ENCODE measurements around the gene MS4A15.

The MS4A15 gene

DNA sequence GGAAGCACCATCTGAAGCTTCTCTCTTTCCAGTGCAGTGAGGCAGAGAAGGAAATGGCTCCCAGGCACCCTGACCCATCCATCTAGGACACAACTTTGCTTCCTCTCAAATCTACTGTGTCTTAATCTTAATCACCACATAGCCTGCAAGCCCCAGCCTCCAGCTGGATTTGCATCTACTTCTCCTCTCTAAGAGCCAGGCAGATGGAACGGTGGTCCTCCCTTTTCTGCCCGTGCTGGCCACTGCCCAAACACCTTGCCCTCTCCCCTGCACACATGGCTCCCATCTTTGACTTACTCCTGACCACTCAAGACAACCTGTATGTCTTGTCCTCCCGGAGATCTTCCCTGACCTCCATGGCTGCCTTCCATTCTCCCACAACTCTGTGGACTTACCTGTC is 35.9 kb downstream of the MS4A15 start:
- H3K9me3 ChIP-seq (ENCODE audit: control insufficient read depth in 1 of 2, low read length in 2 of 2) = no peaks in the 10 kb centered on the region
- no peak overlapping the region for H3K4me3 ChIP-seq (ENCODE audit: low read depth in 1 of 2, low read length in 2 of 2)
- H3K27me3 ChIP-seq (ENCODE audit: control insufficient read depth in 1 of 2, insufficient read depth in 2 of 2, low read length in 2 of 2) = no peaks in the 10 kb centered on the region
- H3K27ac ChIP-seq (ENCODE audit: low read depth, low read length) = no peak overlapping the region
- peaks cover 5 to 9% of the 10 kb centered on the region in 2 donors for H3K4me1 ChIP-seq (ENCODE audit: control insufficient read depth in 1 of 2, insufficient read depth in 2 of 2, low read length in 2 of 2)
- peaks cover 0 to 6% of the 10 kb centered on the region in 2 donors for H3K36me3 ChIP-seq (ENCODE audit: control insufficient read depth in 1 of 2, insufficient read depth in 2 of 2, low read length in 2 of 2)
- H3K9ac ChIP-seq (ENCODE audit: low read depth in 1 of 2, low read length in 2 of 2) = no peak overlapping the region

DNA sequence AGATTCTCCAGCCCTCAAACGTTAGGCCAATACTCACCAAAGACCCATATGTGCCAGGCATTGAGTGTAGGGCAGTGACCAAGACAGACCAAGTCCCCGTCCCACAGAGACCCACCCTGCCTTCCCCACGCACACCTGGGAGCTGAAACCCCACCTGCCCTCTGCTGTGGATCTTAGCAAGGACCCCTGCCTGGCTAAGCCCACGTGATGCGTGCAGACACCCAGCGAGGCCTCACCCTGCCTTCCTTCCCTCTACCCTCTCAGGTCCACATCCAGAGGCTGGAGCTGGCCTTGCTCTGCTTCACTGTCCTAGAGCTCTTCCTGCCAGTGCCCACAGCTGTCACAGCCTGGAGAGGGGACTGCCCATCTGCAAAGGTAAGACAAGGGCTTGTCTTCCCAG is 38.6 kb downstream of the MS4A15 start:
- Histone ChIP-seq H3K9ac (ENCODE audit: low read depth in 1 of 2, low read length in 2 of 2) (no peak overlapping the region), H3K4me1 (ENCODE audit: control insufficient read depth in 1 of 2, insufficient read depth in 2 of 2, low read length in 2 of 2) (no peaks in the 10 kb centered on the region), H3K27ac (ENCODE audit: low read depth, low read length) (no peak overlapping the region), H3K36me3 (ENCODE audit: control insufficient read depth in 1 of 2, insufficient read depth in 2 of 2, low read length in 2 of 2) (peaks cover 0 to 6% of the 10 kb centered on the region in 2 donors), H3K4me3 (ENCODE audit: low read depth in 1 of 2, low read length in 2 of 2) (no peak overlapping the region), H3K27me3 (ENCODE audit: control insufficient read depth in 1 of 2, insufficient read depth in 2 of 2, low read length in 2 of 2) (peaks cover 0 to 5% of the 10 kb centered on the region in 2 donors), H3K9me3 (ENCODE audit: control insufficient read depth in 1 of 2, low read length in 2 of 2) (no peaks in the 10 kb centered on the region)

DNA sequence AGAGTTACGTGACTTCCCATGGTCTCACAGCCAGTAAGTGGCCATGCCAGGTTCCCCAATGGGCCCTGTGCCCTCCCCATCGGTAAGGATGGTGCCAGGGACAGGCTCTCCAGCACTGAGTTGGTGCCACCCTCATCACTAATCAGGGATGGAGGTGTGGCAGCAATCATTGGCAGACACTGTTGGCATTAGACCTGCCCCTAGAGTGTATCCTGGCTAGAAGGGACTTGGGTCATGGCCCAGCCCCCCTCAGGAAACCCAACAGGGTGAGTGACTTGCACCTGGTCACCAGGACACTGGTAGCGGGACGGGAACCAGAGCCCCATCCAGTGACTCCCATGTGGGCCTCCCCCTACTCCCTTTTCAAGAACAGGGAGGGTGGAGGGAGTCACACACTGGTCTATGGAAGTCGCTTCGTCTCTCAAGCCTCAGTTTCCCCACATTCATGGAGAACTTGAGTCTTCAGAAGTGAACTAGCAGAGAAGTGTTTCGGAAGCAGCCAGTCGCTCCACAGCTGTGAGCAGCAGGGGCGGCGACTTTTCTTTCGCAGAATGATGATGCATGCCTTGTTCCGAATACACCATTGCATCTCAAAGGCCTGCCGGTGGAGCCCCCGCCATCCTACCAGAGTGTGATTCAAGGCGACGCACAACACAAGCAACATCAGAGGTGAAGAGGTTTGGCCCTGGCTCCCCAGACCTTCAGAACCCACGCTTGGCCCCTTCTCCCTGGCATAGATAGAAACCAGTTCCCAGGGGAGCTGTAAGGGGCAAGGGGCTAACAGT is 41.4 kb downstream of the MS4A15 start:
- Histone ChIP-seq H3K4me1 (ENCODE audit: control insufficient read depth in 1 of 2, insufficient read depth in 2 of 2, low read length in 2 of 2) (no peaks in the 10 kb centered on the region), H3K9me3 (ENCODE audit: control insufficient read depth in 1 of 2, low read length in 2 of 2) (no peaks in the 10 kb centered on the region), H3K9ac (ENCODE audit: low read depth in 1 of 2, low read length in 2 of 2) (no peak overlapping the region), H3K27me3 (ENCODE audit: control insufficient read depth in 1 of 2, insufficient read depth in 2 of 2, low read length in 2 of 2) (peaks cover 0 to 5% of the 10 kb centered on the region in 2 donors), H3K27ac (ENCODE audit: low read depth, low read length) (no peak overlapping the region), H3K4me3 (ENCODE audit: low read depth in 1 of 2, low read length in 2 of 2) (no peak overlapping the region), H3K36me3 (ENCODE audit: control insufficient read depth in 1 of 2, insufficient read depth in 2 of 2, low read length in 2 of 2) (peaks cover 0 to 6% of the 10 kb centered on the region in 2 donors)

DNA sequence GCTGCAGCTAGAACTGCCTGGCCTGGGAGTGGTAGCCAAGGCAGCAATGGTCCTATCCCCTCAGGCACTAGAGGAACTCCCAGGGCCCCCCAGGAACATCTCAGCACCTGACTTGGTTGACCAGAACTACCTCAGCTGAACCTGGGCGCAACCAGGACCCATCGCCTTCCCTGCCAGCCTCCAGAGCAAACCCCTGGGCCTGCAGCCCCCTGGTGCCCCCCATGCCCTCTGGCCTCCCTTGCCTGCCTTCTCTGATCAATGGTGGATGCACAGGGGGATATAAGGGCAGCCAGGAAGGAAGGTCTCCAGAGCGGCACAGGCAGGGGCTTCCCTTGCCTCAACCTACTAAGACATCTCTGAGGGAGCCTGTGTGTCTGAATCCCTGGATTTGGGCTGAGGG is 42.0 kb downstream of the MS4A15 start:
- H3K27me3 ChIP-seq (ENCODE audit: control insufficient read depth in 1 of 2, insufficient read depth in 2 of 2, low read length in 2 of 2) = peaks cover 0 to 5% of the 10 kb centered on the region in 2 donors

DNA sequence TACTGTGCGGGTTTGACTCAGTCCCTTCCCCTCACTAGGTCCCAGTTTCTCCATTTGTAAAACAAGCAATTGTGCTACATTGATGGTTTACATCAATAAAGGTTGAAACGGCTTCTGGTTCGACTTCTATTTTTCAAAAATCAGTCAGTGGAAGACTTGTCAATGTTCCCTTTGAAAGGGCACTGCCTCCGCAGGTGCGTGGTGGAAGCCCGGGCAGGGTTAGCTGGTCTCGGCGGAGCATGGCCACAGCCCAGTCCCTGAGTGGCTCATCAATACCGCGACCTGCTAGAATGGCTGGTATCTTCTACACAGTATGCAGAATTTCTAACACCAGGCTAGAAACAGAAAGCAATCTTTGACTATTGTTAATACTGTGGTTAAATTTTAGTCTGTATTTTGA is 44.5 kb downstream of the MS4A15 start:
- peaks cover 0 to 5% of the 10 kb centered on the region in 2 donors for H3K27me3 ChIP-seq (ENCODE audit: control insufficient read depth in 1 of 2, insufficient read depth in 2 of 2, low read length in 2 of 2)
- no peaks in the 10 kb centered on the region for H3K36me3 ChIP-seq (ENCODE audit: control insufficient read depth in 1 of 2, insufficient read depth in 2 of 2, low read length in 2 of 2)
- H3K27ac ChIP-seq (ENCODE audit: low read depth, low read length) = no peak overlapping the region
- no peak overlapping the region for H3K4me3 ChIP-seq (ENCODE audit: low read depth in 1 of 2, low read length in 2 of 2)
- no peaks in the 10 kb centered on the region for H3K4me1 ChIP-seq (ENCODE audit: control insufficient read depth in 1 of 2, insufficient read depth in 2 of 2, low read length in 2 of 2)
- H3K9me3 ChIP-seq (ENCODE audit: control insufficient read depth in 1 of 2, low read length in 2 of 2) = no peaks in the 10 kb centered on the region
- no peak overlapping the region for H3K9ac ChIP-seq (ENCODE audit: low read depth in 1 of 2, low read length in 2 of 2)

More for the DNA sequence above, 42.0 kb downstream of the MS4A15 start:
- Histone ChIP-seq H3K4me1 (ENCODE audit: control insufficient read depth in 1 of 2, insufficient read depth in 2 of 2, low read length in 2 of 2) (no peaks in the 10 kb centered on the region), H3K9me3 (ENCODE audit: control insufficient read depth in 1 of 2, low read length in 2 of 2) (no peaks in the 10 kb centered on the region), H3K36me3 (ENCODE audit: control insufficient read depth in 1 of 2, insufficient read depth in 2 of 2, low read length in 2 of 2) (peaks cover 0 to 6% of the 10 kb centered on the region in 2 donors), H3K27ac (ENCODE audit: low read depth, low read length) (no peak overlapping the region), H3K4me3 (ENCODE audit: low read depth in 1 of 2, low read length in 2 of 2) (no peak overlapping the region), H3K9ac (ENCODE audit: low read depth in 1 of 2, low read length in 2 of 2) (no peak overlapping the region)

DNA sequence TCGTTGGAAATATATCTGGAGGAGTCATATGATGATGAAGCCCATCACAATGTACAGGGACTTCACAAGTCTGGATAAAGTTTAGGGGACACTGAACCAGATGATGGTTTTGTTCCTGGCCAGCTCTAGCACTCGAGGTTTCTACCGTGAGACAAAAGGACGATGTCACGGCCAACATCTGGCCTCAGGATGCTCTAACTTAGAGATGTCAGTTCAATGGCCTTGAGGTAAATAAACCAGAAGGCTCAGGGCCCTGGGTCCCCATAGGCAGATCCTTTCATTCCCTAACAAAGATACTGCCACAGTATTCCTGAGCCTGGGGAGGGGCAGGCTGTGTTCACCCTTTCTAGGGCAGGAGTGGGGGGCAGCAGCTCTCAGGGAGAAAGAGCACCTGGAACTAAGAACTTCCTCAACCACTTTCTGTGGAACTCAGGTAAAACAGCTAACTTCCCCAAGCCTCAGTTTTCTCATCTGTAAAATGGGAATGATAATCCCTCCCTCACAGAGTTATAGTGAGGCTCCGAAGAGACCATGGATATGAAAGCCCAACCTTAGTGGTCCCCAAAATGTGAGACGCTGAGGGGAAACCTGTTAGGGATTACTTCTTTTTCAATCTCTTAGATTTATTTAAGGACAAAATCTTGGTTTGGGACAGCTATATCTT is 46.7 kb downstream of the MS4A15 start:
- H3K9me3 ChIP-seq (ENCODE audit: control insufficient read depth in 1 of 2, low read length in 2 of 2) = no peaks in the 10 kb centered on the region
- H3K4me1 ChIP-seq (ENCODE audit: control insufficient read depth in 1 of 2, insufficient read depth in 2 of 2, low read length in 2 of 2) = no peaks in the 10 kb centered on the region
- no peak overlapping the region for H3K9ac ChIP-seq (ENCODE audit: low read depth in 1 of 2, low read length in 2 of 2)
- no peak overlapping the region for H3K27ac ChIP-seq (ENCODE audit: low read depth, low read length)
- no peaks in the 10 kb centered on the region for H3K36me3 ChIP-seq (ENCODE audit: control insufficient read depth in 1 of 2, insufficient read depth in 2 of 2, low read length in 2 of 2)
- peaks cover 0 to 5% of the 10 kb centered on the region in 2 donors for H3K27me3 ChIP-seq (ENCODE audit: control insufficient read depth in 1 of 2, insufficient read depth in 2 of 2, low read length in 2 of 2)
- no peak overlapping the region for H3K4me3 ChIP-seq (ENCODE audit: low read depth in 1 of 2, low read length in 2 of 2)

DNA sequence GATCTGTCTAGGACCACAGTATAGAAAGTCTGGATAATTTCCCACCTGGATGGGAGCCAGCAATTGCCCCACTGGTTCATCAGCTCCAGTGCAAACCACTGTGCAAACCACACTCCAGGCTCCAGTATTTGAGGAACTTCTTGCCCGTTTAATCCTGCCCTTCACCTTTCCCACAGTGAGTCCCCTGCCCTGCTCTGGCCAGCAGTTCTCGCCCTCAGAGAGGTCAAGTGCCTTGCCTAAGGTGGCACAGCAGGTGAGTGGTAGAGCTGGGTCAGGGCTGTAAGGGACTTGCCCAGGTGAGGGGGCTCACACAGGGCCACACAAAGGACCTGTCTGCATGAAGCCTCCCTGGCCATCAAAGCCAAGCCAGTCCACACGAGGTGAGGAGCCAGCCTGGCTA is 52.6 kb downstream of the MS4A15 start:
- Histone ChIP-seq H3K9me3 (ENCODE audit: control insufficient read depth in 1 of 2, low read length in 2 of 2) (no peaks in the 10 kb centered on the region), H3K27me3 (ENCODE audit: control insufficient read depth in 1 of 2, insufficient read depth in 2 of 2, low read length in 2 of 2) (no peaks in the 10 kb centered on the region), H3K36me3 (ENCODE audit: control insufficient read depth in 1 of 2, insufficient read depth in 2 of 2, low read length in 2 of 2) (no peaks in the 10 kb centered on the region), H3K27ac (ENCODE audit: low read depth, low read length) (no peak overlapping the region), H3K4me1 (ENCODE audit: control insufficient read depth in 1 of 2, insufficient read depth in 2 of 2, low read length in 2 of 2) (peaks cover 6% of the 10 kb centered on the region in 2 donors), H3K4me3 (ENCODE audit: low read depth in 1 of 2, low read length in 2 of 2) (no peak overlapping the region), H3K9ac (ENCODE audit: low read depth in 1 of 2, low read length in 2 of 2) (no peak overlapping the region)

DNA sequence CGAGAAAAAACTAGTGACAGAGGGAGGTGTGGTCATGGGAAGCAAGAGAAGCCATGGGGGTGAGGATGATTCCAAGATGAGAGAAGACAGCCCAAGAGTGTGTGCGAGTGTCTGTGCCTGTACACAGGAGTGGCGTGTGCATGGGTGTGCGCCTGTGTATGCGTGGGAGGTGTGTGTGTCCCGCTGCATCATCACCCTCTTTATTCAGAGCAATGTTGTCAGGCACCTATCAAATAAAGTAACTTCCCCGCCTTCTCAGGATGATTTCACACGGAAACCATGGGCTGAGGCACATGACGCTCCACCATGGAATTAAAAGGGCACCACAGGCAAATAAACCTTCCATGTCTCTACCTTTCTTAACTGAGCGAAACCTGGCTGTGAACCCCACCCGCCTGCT is 53.0 kb downstream of the MS4A15 start:
- no peaks in the 10 kb centered on the region for H3K9me3 ChIP-seq (ENCODE audit: control insufficient read depth in 1 of 2, low read length in 2 of 2)
- no peak overlapping the region for H3K27ac ChIP-seq (ENCODE audit: low read depth, low read length)
- no peaks in the 10 kb centered on the region for H3K27me3 ChIP-seq (ENCODE audit: control insufficient read depth in 1 of 2, insufficient read depth in 2 of 2, low read length in 2 of 2)

DNA sequence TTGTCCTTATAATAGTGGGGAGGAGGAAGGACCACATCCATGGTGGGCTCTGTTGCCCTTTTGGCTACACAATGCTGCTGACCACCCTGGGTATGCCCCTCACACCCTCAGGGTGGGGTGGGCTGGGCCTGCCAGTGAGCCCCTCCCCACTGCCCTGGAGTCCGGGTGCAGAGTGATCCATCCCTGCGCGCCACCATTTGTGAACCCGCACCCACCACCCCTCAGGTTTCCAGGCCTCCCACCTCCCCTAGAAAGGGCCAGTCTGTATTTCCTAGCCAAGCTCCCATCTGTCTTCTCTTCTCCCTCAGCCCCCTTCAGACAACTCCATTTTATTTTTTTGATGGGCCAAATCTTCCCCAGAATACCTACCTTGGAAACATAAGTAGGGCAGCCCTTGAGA is 53.5 kb downstream of the MS4A15 start:
- no peaks in the 10 kb centered on the region for H3K36me3 ChIP-seq (ENCODE audit: control insufficient read depth in 1 of 2, insufficient read depth in 2 of 2, low read length in 2 of 2)
- H3K4me1 ChIP-seq (ENCODE audit: control insufficient read depth in 1 of 2, insufficient read depth in 2 of 2, low read length in 2 of 2) = peaks cover 6% of the 10 kb centered on the region in 2 donors
- H3K4me3 ChIP-seq (ENCODE audit: low read depth in 1 of 2, low read length in 2 of 2) = no peak overlapping the region
- H3K9ac ChIP-seq (ENCODE audit: low read depth in 1 of 2, low read length in 2 of 2) = no peak overlapping the region
- no peak overlapping the region for H3K27ac ChIP-seq (ENCODE audit: low read depth, low read length)
- no peaks in the 10 kb centered on the region for H3K27me3 ChIP-seq (ENCODE audit: control insufficient read depth in 1 of 2, insufficient read depth in 2 of 2, low read length in 2 of 2)
- no peaks in the 10 kb centered on the region for H3K9me3 ChIP-seq (ENCODE audit: control insufficient read depth in 1 of 2, low read length in 2 of 2)

More for the DNA sequence above, 53.0 kb downstream of the MS4A15 start:
- H3K9ac ChIP-seq (ENCODE audit: low read depth in 1 of 2, low read length in 2 of 2) = no peak overlapping the region
- peaks cover 6% of the 10 kb centered on the region in 2 donors for H3K4me1 ChIP-seq (ENCODE audit: control insufficient read depth in 1 of 2, insufficient read depth in 2 of 2, low read length in 2 of 2)
- no peaks in the 10 kb centered on the region for H3K36me3 ChIP-seq (ENCODE audit: control insufficient read depth in 1 of 2, insufficient read depth in 2 of 2, low read length in 2 of 2)
- H3K4me3 ChIP-seq (ENCODE audit: low read depth in 1 of 2, low read length in 2 of 2) = no peak overlapping the region

DNA sequence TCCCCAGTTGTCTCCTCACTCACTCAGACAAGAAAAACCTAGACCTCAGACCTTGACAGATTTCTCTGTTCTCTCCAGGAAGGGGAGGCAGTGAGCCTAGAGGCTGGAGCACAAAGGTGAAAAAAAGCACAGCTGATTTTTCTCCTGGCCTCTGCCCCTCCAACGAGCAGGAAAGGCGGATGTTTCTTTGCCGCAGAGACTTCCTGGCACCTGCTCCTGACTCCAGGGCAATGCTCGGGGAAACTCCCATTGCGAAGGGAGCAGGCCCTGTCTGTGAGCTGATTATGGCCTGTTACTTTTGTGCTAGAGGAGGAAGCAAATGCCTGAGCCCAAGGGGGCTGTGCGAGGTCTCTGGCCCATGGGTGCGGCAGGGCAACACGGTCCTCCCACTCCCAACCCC is 53.9 kb downstream of the MS4A15 start:
- Histone ChIP-seq H3K9ac (ENCODE audit: low read depth in 1 of 2, low read length in 2 of 2) (no peak overlapping the region), H3K4me3 (ENCODE audit: low read depth in 1 of 2, low read length in 2 of 2) (no peak overlapping the region), H3K4me1 (ENCODE audit: control insufficient read depth in 1 of 2, insufficient read depth in 2 of 2, low read length in 2 of 2) (peaks cover 6% of the 10 kb centered on the region in 2 donors), H3K27me3 (ENCODE audit: control insufficient read depth in 1 of 2, insufficient read depth in 2 of 2, low read length in 2 of 2) (no peaks in the 10 kb centered on the region), H3K27ac (ENCODE audit: low read depth, low read length) (no peak overlapping the region), H3K9me3 (ENCODE audit: control insufficient read depth in 1 of 2, low read length in 2 of 2) (no peaks in the 10 kb centered on the region), H3K36me3 (ENCODE audit: control insufficient read depth in 1 of 2, insufficient read depth in 2 of 2, low read length in 2 of 2) (no peaks in the 10 kb centered on the region)

Data from duodenal mucosa (tissue), 2 donors.